Measurements from ENCODE around the gene MPL.
A peak's percentile ranks its signal among the peaks of the same experiment; 100 is the strongest.
"Not testable (repeated sequence)": the region's sequence is repeated elsewhere in the genome, so short reads cannot be mapped to it uniquely, and the experiment has no call there.

Gene MPL

GRCh38 chr1:43382027-43382779, 44.6 kb downstream of the MPL start:
- DNase-seq: peak in 1 of 2 experiments; percentile 44

- DNase-seq: no peak
Measured at GRCh38 chr1:43383449-43383848, 45.8 kb downstream of the MPL start.

GRCh38 chr1:43386676-43387075, 49.1 kb downstream of the MPL start:
- DNase-seq: no peak

- no peak for DNase-seq
Measured at GRCh38 chr1:43387976-43388599, 50.5 kb downstream of the MPL start.

- DNase-seq: no peak
Measured at GRCh38 chr1:43388613-43389012, 51.0 kb downstream of the MPL start.

- DNase-seq: peak; percentile 88 to 95
Measured at GRCh38 chr1:43389326-43390313, 52.0 kb downstream of the MPL start, which contains the start of the genes MED8 and SZT2. Gene MED8, minus strand, starts transcription at chr1:43389800. Its CDS starts 36 bp downstream, at chr1:43389764. Gene SZT2, plus strand, starts transcription at chr1:43389899. Its CDS starts 70 bp downstream, at chr1:43389969.

GRCh38 chr1:43392702-43393101, 55.1 kb downstream of the MPL start:
- no peak for DNase-seq

GRCh38 chr1:43395523-43395922, 57.9 kb downstream of the MPL start:
- DNase-seq: no peak

- peak in 1 of 2 experiments; percentile 39 for DNase-seq
Measured at GRCh38 chr1:43396059-43396458, 58.4 kb downstream of the MPL start.

- no peak for DNase-seq
Measured at GRCh38 chr1:43398227-43398626, 60.6 kb downstream of the MPL start.

- not testable (repeated sequence) for DNase-seq
Measured at GRCh38 chr1:43400441-43400840, 62.8 kb downstream of the MPL start.

- DNase-seq: no peak
Measured at GRCh38 chr1:43402089-43402865, 64.7 kb downstream of the MPL start.

Measured in NCI-H2081 (cell line).